Measurements from ENCODE around the gene THSD4. TPM values are rescaled to one million over a fixed set of nuclear protein-coding genes. Genes with fewer than 3 reads are reported as not detected.

Gene THSD4
- total RNA-seq, 6 donors from 2014 or later = 16.8 to 39.7 (median 21.7) TPM

DNA sequence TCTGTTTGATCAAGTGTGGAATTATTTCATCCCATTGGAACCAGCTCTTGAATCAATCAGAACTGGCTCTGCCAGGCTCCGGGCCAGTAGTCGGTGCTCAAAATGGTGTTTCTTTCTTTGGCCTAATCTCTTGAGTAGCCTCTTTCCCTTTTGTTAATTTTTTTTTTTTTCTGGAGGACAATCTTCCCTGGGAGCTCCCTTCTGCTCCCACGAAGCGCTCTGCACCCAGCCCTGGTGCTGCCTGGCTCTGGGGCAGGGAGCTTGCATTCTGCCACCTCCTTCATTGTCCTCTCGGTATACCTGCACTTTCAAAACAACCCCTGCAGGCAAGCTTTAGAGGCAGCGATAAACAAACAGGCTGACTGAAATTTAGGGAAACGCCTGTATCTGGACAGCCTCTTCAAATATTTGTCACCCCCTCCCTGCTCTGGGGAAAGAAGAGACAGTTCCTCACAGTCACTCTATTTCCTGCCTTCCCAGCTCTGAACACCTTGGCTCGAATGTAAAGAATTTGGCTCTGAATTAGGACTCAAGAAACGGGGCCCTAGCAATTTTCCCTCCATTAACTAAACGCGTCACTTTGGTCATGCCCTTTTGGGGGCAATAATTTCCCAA is 1.1 kb upstream of the THSD4 start:
- no peaks in the 10 kb centered on the region for H3K36me3 ChIP-seq
- H3K27me3 ChIP-seq = no peaks in the 10 kb centered on the region
- DNase-seq = peak in 1 of 2 donors; percentile 33
- H3K9me3 ChIP-seq = no peaks in the 10 kb centered on the region
- H3K4me3 ChIP-seq = peak overlapping the region in 2 of 4 donors; percentile 62 to 73
- peak overlapping the region; percentile 59 to 86 (median 76) for H3K27ac ChIP-seq
- peak in 1 of 2 donors; percentile 3 for ATAC-seq (ENCODE audit: low FRiP score in 2 of 2)
- peaks cover 7 to 27% (median 8%) of the 10 kb centered on the region in 4 donors for H3K4me1 ChIP-seq
- TF ChIP-seq, protein P1, sequence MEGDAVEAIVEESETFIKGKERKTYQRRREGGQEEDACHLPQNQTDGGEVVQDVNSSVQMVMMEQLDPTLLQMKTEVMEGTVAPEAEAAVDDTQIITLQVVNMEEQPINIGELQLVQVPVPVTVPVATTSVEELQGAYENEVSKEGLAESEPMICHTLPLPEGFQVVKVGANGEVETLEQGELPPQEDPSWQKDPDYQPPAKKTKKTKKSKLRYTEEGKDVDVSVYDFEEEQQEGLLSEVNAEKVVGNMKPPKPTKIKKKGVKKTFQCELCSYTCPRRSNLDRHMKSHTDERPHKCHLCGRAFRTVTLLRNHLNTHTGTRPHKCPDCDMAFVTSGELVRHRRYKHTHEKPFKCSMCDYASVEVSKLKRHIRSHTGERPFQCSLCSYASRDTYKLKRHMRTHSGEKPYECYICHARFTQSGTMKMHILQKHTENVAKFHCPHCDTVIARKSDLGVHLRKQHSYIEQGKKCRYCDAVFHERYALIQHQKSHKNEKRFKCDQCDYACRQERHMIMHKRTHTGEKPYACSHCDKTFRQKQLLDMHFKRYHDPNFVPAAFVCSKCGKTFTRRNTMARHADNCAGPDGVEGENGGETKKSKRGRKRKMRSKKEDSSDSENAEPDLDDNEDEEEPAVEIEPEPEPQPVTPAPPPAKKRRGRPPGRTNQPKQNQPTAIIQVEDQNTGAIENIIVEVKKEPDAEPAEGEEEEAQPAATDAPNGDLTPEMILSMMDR (IDR thresholded peaks at IDR 0.05) = no peak
- TF ChIP-seq POLR2A (IDR thresholded peaks at IDR 0.05) = no peak
- no peak for TF ChIP-seq EP300 (IDR thresholded peaks at IDR 0.05)
- no peak for TF ChIP-seq POLR2AphosphoS5 (IDR thresholded peaks at IDR 0.05)
- WGBS, 2 donors = 55 to 64% methylated on average over 11 of the region's 11 CpGs

DNA sequence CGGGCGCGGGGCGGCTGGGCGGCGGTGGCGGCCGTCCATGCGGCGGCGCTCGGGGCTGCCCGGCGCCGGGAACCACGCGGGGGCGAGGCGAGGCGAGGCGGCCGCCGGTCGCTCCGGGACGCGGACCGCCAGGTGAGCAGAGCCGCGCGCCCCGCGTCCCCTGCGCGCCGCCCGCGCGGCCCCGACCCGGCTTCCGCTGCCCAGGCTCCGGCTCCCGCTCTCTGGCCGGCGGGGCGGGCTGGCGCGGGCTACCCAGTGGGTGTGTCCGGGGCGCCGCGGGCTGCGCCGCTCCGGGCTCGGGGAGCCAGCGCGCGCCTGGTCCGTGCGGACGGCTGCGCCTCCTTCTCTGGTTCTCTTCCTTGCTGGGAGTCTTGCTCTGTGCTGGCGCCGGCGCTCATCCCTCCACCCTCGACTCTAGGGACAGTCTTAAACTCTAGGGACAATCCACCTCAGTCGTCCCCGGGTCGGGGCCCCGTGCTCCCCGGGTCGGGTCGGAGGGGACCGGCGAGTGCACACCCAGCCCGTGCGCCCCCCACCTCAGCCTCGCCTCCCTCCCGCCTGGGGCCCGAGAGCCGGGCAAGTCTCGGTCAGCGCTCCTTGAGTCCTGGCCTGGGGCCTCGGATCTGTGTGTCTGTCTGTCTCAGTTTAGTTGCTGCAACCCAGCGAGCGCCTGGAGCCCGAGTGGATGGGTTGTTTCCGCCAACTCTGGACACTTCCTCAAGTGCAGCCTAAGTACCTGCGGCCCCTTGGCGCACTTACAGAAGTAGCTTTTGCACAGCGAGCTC is 488 bp downstream of the THSD4 start:
- H3K9me3 ChIP-seq = no peaks in the 10 kb centered on the region
- peak overlapping the region; percentile 59 to 88 (median 78) for H3K27ac ChIP-seq
- no peaks in the 10 kb centered on the region for H3K36me3 ChIP-seq
- no peak for TF ChIP-seq POLR2AphosphoS5 (IDR thresholded peaks at IDR 0.05)
- peak in 1 of 4 donors; percentile 61 for TF ChIP-seq POLR2A (IDR thresholded peaks at IDR 0.05)
- no peak for TF ChIP-seq EP300 (IDR thresholded peaks at IDR 0.05)
- TF ChIP-seq, protein P1 (IDR thresholded peaks at IDR 0.05) = peak in 1 of 6 experiments; percentile 25
- H3K4me3 ChIP-seq = peak overlapping the region; percentile 17 to 73 (median 60)
- peak; percentile 73 to 91 for DNase-seq
- H3K4me1 ChIP-seq = peaks cover 7 to 27% (median 8%) of the 10 kb centered on the region in 4 donors
- peak; percentile 30 to 70 for ATAC-seq (ENCODE audit: low FRiP score in 2 of 2)
- no peaks in the 10 kb centered on the region for H3K27me3 ChIP-seq
- WGBS, 2 donors = 6 to 8% methylated on average over 14 to 23 of the region's 93 CpGs

DNA sequence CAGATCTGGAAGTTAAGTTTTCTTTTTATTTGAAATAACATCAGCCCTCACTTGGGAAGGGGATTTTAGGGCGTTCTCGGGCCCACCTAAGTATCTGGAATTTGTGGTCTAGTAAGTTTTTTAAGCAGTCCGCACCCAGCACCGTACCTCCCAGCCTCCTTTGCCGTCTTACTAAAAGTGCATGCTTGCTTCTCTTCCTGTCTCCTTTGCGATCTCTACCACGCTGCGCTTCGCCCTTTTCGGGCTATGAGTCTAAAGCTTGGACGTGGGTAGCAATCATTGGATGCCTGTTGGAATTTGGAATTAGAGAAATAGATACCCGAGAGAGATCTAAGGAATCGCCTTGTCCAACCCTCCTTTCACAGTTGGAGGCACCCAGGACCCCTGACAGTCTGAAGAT is 1.1 kb downstream of the THSD4 start:
- no peak for DNase-seq
- Histone ChIP-seq H3K36me3 (no peaks in the 10 kb centered on the region), H3K4me1 (peaks cover 7 to 27% (median 8%) of the 10 kb centered on the region in 4 donors), H3K4me3 (peak overlapping the region; percentile 17 to 73 (median 60)), H3K27me3 (no peaks in the 10 kb centered on the region), H3K9me3 (no peaks in the 10 kb centered on the region), H3K27ac (peak overlapping the region; percentile 59 to 88 (median 78))
- 50 to 60% methylated on average over 13 of the region's 13 CpGs for WGBS, 2 donors
- no peak for ATAC-seq (ENCODE audit: low FRiP score in 2 of 2)
- TF ChIP-seq POLR2A (IDR thresholded peaks at IDR 0.05) = no peak

DNA sequence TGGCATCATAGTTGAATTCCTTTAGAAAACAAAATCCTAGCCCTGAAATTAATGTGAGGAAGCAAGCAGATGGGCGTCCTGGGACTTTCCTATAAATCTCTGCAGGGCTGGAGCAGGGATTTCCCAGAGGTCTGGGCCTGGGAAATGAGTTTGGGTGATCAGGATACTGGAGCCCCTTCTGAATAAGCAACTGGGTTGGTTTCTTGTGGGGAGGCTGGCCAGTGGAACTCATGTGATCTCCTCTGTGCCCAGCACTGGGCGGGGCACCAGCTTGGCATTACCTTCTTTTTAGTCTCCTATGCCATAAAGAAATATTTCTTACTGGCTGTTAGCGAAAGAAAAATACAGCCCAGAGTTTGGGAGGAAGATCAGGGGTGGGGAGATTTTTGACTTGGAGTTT is 1.7 kb downstream of the THSD4 start:
- TF ChIP-seq POLR2A (IDR thresholded peaks at IDR 0.05) (no peak), POLR2AphosphoS5 (IDR thresholded peaks at IDR 0.05) (no peak), EP300 (IDR thresholded peaks at IDR 0.05) (no peak)
- TF ChIP-seq, protein P1 (IDR thresholded peaks at IDR 0.05) = no peak
- Histone ChIP-seq H3K36me3 (no peaks in the 10 kb centered on the region), H3K27me3 (no peaks in the 10 kb centered on the region), H3K4me3 (peak overlapping the region in 1 of 4 donors; percentile 58), H3K4me1 (peaks cover 7 to 27% (median 8%) of the 10 kb centered on the region in 4 donors), H3K27ac (no peak overlapping the region), H3K9me3 (no peaks in the 10 kb centered on the region)
- DNase-seq = no peak
- no peak for ATAC-seq (ENCODE audit: low FRiP score in 2 of 2)
- 86 to 90% methylated on average over 3 of the region's 3 CpGs for WGBS, 2 donors

DNA sequence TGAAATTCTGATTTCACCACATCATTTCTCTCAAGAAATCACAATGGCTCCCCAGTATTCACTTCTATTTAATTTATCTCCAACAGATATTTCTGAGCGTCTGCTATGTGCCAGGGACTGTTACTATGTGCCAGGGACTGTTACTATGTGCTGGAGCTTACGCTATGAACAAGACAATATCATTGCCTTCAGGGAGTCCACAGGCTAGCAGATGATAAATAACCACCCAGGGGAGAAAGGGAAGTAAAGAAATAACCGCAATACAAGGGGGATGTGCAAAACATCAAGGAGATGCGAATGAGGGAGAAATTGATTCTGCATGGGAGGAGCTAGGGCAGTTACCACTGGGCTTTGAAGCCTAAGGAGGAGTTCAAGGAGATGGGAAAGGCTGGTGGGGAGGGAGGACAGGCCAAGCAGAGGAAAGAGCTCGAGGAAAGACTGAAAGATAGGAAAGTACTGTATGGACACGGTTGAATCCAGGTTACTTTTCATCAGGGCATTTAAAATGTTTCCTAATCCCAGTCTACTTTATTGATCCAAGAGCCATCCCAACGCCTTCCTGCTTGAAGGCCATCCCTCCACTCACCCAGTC is 2.5 kb downstream of the THSD4 start:
- no peak overlapping the region for H3K27ac ChIP-seq

More for the DNA sequence above, 2.5 kb downstream of the THSD4 start:
- no peak for TF ChIP-seq POLR2A (IDR thresholded peaks at IDR 0.05)
- TF ChIP-seq, protein P1 (IDR thresholded peaks at IDR 0.05) = no peak
- TF ChIP-seq POLR2AphosphoS5 (IDR thresholded peaks at IDR 0.05) = no peak
- TF ChIP-seq EP300 (IDR thresholded peaks at IDR 0.05) = no peak
- no peaks in the 10 kb centered on the region for H3K27me3 ChIP-seq
- ATAC-seq (ENCODE audit: low FRiP score in 2 of 2) (no peak), DNase-seq (no peak)
- WGBS, 2 donors = 81% methylated on average over 7 of the region's 7 CpGs
- peaks cover 7 to 27% (median 8%) of the 10 kb centered on the region in 4 donors for H3K4me1 ChIP-seq
- H3K4me3 ChIP-seq = no peak overlapping the region
- no peaks in the 10 kb centered on the region for H3K9me3 ChIP-seq
- H3K36me3 ChIP-seq = no peaks in the 10 kb centered on the region

Measured in upper lobe of left lung (tissue), 6 donors.